ENCODE data around the gene SLC15A4. TPM values are rescaled to one million over a fixed set of nuclear protein-coding genes. Genes with fewer than 3 reads are reported as not detected.
"Not testable (repeated sequence)": the region's sequence is repeated elsewhere in the genome, so short reads cannot be mapped to it uniquely, and the experiment has no call there.

Gene SLC15A4
- total and polyA plus RNA-seq, 4 donors, result 11.7 to 42.4 (median 31.9) TPM

GRCh38 chr12:128842579-128842978, 18.8 kb upstream of the SLC15A4 start:
- no peak overlapping the region for H3K27ac ChIP-seq (ENCODE audit: low read depth in 1 of 2, low read length in 1 of 2)
- no peak for TF ChIP-seq CTCF (IDR thresholded peaks at IDR 0.05; ENCODE audit: control extremely low read depth, extremely low read depth)
- H3K9me3 ChIP-seq (ENCODE audit: control insufficient read depth in 4 of 4, insufficient read depth in 3 of 4, low read length in 3 of 4), result no peaks in the 10 kb centered on the region
- no peaks in the 10 kb centered on the region for H3K27me3 ChIP-seq (ENCODE audit: control insufficient read depth in 3 of 3, insufficient read depth in 3 of 3, low read length in 2 of 3)
- H3K36me3 ChIP-seq (ENCODE audit: control insufficient read depth in 4 of 4, insufficient read depth in 4 of 4, low read length in 4 of 4), result no peaks in the 10 kb centered on the region
- 91 to 93% methylated on average over 11 of the region's 11 CpGs for WGBS, 2 donors
- no peak for DNase-seq
- no peak overlapping the region for H3K4me3 ChIP-seq
- ATAC-seq (ENCODE audit: insufficient read depth, low FRiP score), result no peak
- H3K9ac ChIP-seq (ENCODE audit: insufficient read depth in 1 of 2, low read length in 2 of 2), result no peak overlapping the region
- H3K4me1 ChIP-seq (ENCODE audit: control insufficient read depth in 5 of 5, insufficient read depth in 5 of 5, low read length in 5 of 5), result peaks cover 0 to 1% (median 0%) of the 10 kb centered on the region in 5 donors

DNA sequence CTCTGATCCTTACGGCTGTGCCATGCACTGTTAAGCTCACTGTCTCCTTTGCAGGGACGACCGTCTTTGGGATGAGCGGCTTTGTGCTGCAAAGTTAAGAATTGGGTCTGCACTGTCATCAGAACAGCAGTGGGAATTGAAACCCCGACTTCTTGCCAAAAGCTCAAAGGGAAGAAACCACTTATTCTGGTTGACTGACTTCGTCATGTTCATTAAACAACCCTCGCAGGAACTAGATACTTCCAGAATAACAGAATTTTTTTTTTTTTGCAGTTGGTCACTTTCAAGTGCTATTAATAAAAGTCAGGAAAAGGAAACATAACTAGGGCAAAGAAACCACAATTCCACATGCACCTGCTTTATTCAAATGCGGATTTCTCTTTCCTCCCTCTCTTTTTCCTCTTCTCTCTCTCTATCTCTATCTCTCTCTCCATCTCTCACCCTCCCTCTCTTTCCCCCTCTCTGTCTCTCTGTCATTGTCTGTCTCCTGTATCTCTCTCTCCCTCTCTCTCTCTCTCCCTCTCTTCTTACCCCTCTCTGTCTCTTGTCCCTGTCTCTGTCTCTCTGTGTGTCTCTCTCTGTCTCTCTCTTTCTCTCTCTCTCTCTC, 17.2 kb upstream of the SLC15A4 start:
- no peak overlapping the region for H3K9ac ChIP-seq (ENCODE audit: insufficient read depth in 1 of 2, low read length in 2 of 2)
- no peaks in the 10 kb centered on the region for H3K9me3 ChIP-seq (ENCODE audit: control insufficient read depth in 4 of 4, insufficient read depth in 3 of 4, low read length in 3 of 4)
- H3K4me1 ChIP-seq (ENCODE audit: control insufficient read depth in 5 of 5, insufficient read depth in 5 of 5, low read length in 5 of 5), result peaks cover 0 to 1% (median 0%) of the 10 kb centered on the region in 5 donors
- TF ChIP-seq CTCF (IDR thresholded peaks at IDR 0.05; ENCODE audit: control extremely low read depth, extremely low read depth), result no peak
- WGBS, 2 donors, result 13 to 29% methylated on average over 8 of the region's 8 CpGs
- no peak overlapping the region for H3K4me3 ChIP-seq
- H3K27ac ChIP-seq (ENCODE audit: low read depth in 1 of 2, low read length in 1 of 2), result no peak overlapping the region
- ATAC-seq (ENCODE audit: insufficient read depth, low FRiP score) (no peak), DNase-seq (no peak)
- no peaks in the 10 kb centered on the region for H3K36me3 ChIP-seq (ENCODE audit: control insufficient read depth in 4 of 4, insufficient read depth in 4 of 4, low read length in 4 of 4)
- no peaks in the 10 kb centered on the region for H3K27me3 ChIP-seq (ENCODE audit: control insufficient read depth in 3 of 3, insufficient read depth in 3 of 3, low read length in 2 of 3)

GRCh38 chr12:128839885-128840284, 16.1 kb upstream of the SLC15A4 start:
- not testable (repeated sequence) for DNase-seq; H3K4me3 ChIP-seq; H3K27me3 ChIP-seq (ENCODE audit: control insufficient read depth in 3 of 3, insufficient read depth in 3 of 3, low read length in 2 of 3); ATAC-seq (ENCODE audit: insufficient read depth, low FRiP score); H3K9me3 ChIP-seq (ENCODE audit: control insufficient read depth in 4 of 4, insufficient read depth in 3 of 4, low read length in 3 of 4); H3K9ac ChIP-seq (ENCODE audit: insufficient read depth in 1 of 2, low read length in 2 of 2); H3K36me3 ChIP-seq (ENCODE audit: control insufficient read depth in 4 of 4, insufficient read depth in 4 of 4, low read length in 4 of 4); H3K4me1 ChIP-seq (ENCODE audit: control insufficient read depth in 5 of 5, insufficient read depth in 5 of 5, low read length in 5 of 5); H3K27ac ChIP-seq (ENCODE audit: low read depth in 1 of 2, low read length in 1 of 2)
- WGBS, 2 donors, result 75 to 76% methylated on average over 12 of the region's 12 CpGs

- DNase-seq, result no peak
- Histone ChIP-seq H3K4me1 (ENCODE audit: control insufficient read depth in 5 of 5, insufficient read depth in 5 of 5, low read length in 5 of 5) (no peaks in the 10 kb centered on the region), H3K27ac (ENCODE audit: low read depth in 1 of 2, low read length in 1 of 2) (no peak overlapping the region), H3K27me3 (ENCODE audit: control insufficient read depth in 3 of 3, insufficient read depth in 3 of 3, low read length in 2 of 3) (no peaks in the 10 kb centered on the region), H3K36me3 (ENCODE audit: control insufficient read depth in 4 of 4, insufficient read depth in 4 of 4, low read length in 4 of 4) (no peaks in the 10 kb centered on the region), H3K4me3 (no peak overlapping the region), H3K9ac (ENCODE audit: insufficient read depth in 1 of 2, low read length in 2 of 2) (no peak overlapping the region), H3K9me3 (ENCODE audit: control insufficient read depth in 4 of 4, insufficient read depth in 3 of 4, low read length in 3 of 4) (peaks cover 0 to 2% (median 0%) of the 10 kb centered on the region in 4 donors)
- ATAC-seq (ENCODE audit: insufficient read depth, low FRiP score), result no peak
- no peak for TF ChIP-seq CTCF (IDR thresholded peaks at IDR 0.05; ENCODE audit: control extremely low read depth, extremely low read depth)
- 95 to 96% methylated on average over 10 of the region's 10 CpGs for WGBS, 2 donors
Measured at GRCh38 chr12:128833418-128833817, 9.7 kb upstream of the SLC15A4 start.

Measured in lung (tissue), 12 donors.